D721Med (cell line): Measurements from ENCODE around the gene KDM3B.
A peak's percentile ranks its signal among the peaks of the same experiment; 100 is the strongest.
"Not testable (repeated sequence)": the region's sequence is repeated elsewhere in the genome, so short reads cannot be mapped to it uniquely, and the experiment has no call there.

ENCODE experiments used
- DNase-seq: peaks from one replicate; pipeline ENCODE4 v3.0.0; 2011; ENCODE audit warnings: low spot score; ENCODE audit not compliant: insufficient read length
- FAIRE-seq: peaks from 2 replicates; lab custom pipeline; 2011; peaks lifted over from hg19 to GRCh38; lab: Jason Lieb, UNC
- TF ChIP-seq, protein P1 (sequence below): IDR thresholded peaks from 2 replicates; pipeline ENCODE4 v1.5.1; 2012; ENCODE audit warnings: mild to moderate bottlenecking, control low read depth; ENCODE audit not compliant: insufficient read depth; ENCODE audit errors: missing control alignments

KDM3B gene

GRCh38 chr5:138386290-138386689 is 33.8 kb downstream of the KDM3B start:
- TF ChIP-seq, protein P1, sequence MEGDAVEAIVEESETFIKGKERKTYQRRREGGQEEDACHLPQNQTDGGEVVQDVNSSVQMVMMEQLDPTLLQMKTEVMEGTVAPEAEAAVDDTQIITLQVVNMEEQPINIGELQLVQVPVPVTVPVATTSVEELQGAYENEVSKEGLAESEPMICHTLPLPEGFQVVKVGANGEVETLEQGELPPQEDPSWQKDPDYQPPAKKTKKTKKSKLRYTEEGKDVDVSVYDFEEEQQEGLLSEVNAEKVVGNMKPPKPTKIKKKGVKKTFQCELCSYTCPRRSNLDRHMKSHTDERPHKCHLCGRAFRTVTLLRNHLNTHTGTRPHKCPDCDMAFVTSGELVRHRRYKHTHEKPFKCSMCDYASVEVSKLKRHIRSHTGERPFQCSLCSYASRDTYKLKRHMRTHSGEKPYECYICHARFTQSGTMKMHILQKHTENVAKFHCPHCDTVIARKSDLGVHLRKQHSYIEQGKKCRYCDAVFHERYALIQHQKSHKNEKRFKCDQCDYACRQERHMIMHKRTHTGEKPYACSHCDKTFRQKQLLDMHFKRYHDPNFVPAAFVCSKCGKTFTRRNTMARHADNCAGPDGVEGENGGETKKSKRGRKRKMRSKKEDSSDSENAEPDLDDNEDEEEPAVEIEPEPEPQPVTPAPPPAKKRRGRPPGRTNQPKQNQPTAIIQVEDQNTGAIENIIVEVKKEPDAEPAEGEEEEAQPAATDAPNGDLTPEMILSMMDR = no peak
- no peak for DNase-seq
- no peak for FAIRE-seq

GRCh38 chr5:138389332-138389731 is 36.8 kb downstream of the KDM3B start:
- no peak for DNase-seq
- FAIRE-seq = no peak
- TF ChIP-seq, protein P1 = no peak

GRCh38 chr5:138389911-138390310 is 37.4 kb downstream of the KDM3B start:
- not testable (repeated sequence) for DNase-seq, FAIRE-seq

- DNase-seq (no peak), FAIRE-seq (no peak)
- TF ChIP-seq, protein P1 = no peak
Observed at GRCh38 chr5:138391859-138392386, 39.4 kb downstream of the KDM3B start.

GRCh38 chr5:138402640-138403039 is 50.2 kb downstream of the KDM3B start:
- no peak for DNase-seq
- TF ChIP-seq, protein P1 = no peak
- no peak for FAIRE-seq

GRCh38 chr5:138408023-138408422 is 55.5 kb downstream of the KDM3B start:
- FAIRE-seq (peak; percentile 97), DNase-seq (no peak)
- TF ChIP-seq, protein P1 = no peak

DNA sequence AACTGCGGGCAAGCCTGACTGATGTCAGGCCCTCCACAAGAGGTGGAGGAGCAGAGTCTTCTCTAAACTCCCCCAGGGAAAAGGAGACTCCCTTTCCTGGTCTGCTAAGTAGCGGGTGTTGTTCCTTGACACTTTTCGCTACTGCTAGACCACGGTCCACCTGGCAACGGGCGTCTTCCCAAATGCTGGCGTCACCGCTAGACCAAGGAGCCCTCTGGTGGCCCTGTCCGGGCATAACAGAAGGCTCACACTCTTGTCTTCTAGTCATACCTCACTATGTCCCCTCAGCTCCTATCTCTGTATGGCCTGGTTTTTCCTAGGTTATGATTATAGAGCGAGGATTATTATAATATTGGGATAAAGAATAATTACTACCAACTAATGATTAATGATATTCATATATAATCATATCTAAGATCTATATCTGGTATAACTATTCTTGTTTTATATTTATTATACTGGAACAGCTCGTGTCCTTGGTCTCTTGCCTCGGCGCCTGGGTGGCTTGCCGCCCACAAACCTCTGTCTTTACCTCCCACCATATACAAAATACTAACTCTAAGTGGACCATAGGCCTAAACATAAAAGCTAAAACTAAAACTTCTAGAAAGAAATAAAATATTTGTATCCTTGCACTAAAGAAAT is 58.6 kb downstream of the KDM3B start:
- TF ChIP-seq, protein P1 = peak; percentile 28
- not testable (repeated sequence) for DNase-seq, FAIRE-seq
